HepG2 (cell line): Measurements from ENCODE around the gene C1S. TPM values are rescaled to one million over a fixed set of nuclear protein-coding genes. Genes with fewer than 3 reads are reported as not detected.

ENCODE experiments used
- FIP1L1 ChIP-seq: fragments of 200-400 bp; formaldehyde crosslinking; IDR thresholded peaks from 2 replicates; pipeline ENCODE4 v1.6.1; 2018; ENCODE audit warnings: low read depth, mild to moderate bottlenecking, low read length, moderate library complexity, borderline replicate concordance; ENCODE audit not compliant: insufficient read depth
- HNRNPL ChIP-seq: fragments of 200-400 bp; formaldehyde crosslinking; IDR thresholded peaks from 2 replicates; pipeline ENCODE4 v1.6.1; 2017; ENCODE audit warnings: mild to moderate bottlenecking, low read depth, low read length
- JARID2 ChIP-seq: sonication (generic); formaldehyde crosslinking; IDR thresholded peaks from 2 replicates; pipeline ENCODE4 v1.8.1; 2023; ENCODE audit warnings: missing genetic modification reagents, inconsistent platforms; ENCODE audit not compliant: insufficient replicate concordance
- MZF1 ChIP-seq: sonication (generic); formaldehyde crosslinking; IDR thresholded peaks from 2 replicates; pipeline ENCODE4 v1.8.1; 2023; ENCODE audit warnings: mild to moderate bottlenecking, missing genetic modification reagents, borderline replicate concordance
- NCOA1 ChIP-seq: sonication (generic); formaldehyde crosslinking; IDR thresholded peaks from 2 replicates; pipeline ENCODE4 v1.9.0; 2021; ENCODE audit warnings: missing genetic modification reagents
- RFX1 ChIP-seq: fragments of 450-650 bp; IDR thresholded peaks from 2 replicates; pipeline ENCODE4 v1.6.1; 2017
- TAF1 ChIP-seq: sonication (generic); formaldehyde crosslinking; IDR thresholded peaks from 2 replicates; pipeline ENCODE4 v1.4.0; 2020; ENCODE audit warnings: missing genetic modification reagents
- TAF15 ChIP-seq: fragments of 200-400 bp; formaldehyde crosslinking; IDR thresholded peaks from one replicate; pipeline ENCODE4 v1.6.1; 2018; ENCODE audit warnings: mild to moderate bottlenecking, low read depth, low read length; ENCODE audit not compliant: poor library complexity, severe bottlenecking
- THRA ChIP-seq: sonication (generic); formaldehyde crosslinking; IDR thresholded peaks from 2 replicates; pipeline ENCODE4 v1.4.0; 2020; ENCODE audit warnings: missing genetic modification reagents, borderline replicate concordance
- ZFX ChIP-seq: sonication (generic); formaldehyde crosslinking; IDR thresholded peaks from 2 replicates; pipeline ENCODE4 v1.4.0; 2020; ENCODE audit warnings: mild to moderate bottlenecking, low read depth, missing genetic modification reagents, moderate library complexity
- ZNF12 ChIP-seq: sonication (generic); formaldehyde crosslinking; IDR thresholded peaks from 2 replicates; pipeline ENCODE4 v1.5.0; 2020; ENCODE audit warnings: missing genetic modification reagents
- ZNF580 ChIP-seq: IDR thresholded peaks from 2 replicates; pipeline ENCODE4 v1.6.1; 2016; ENCODE audit warnings: low read depth, borderline replicate concordance
- ZNF609 ChIP-seq: sonication (generic); formaldehyde crosslinking; IDR thresholded peaks from 2 replicates; pipeline ENCODE4 v1.4.0; 2020; ENCODE audit warnings: mild to moderate bottlenecking, missing genetic modification reagents, borderline replicate concordance
- ZNF616 ChIP-seq: sonication (generic); formaldehyde crosslinking; IDR thresholded peaks from 2 replicates; pipeline ENCODE4 v1.5.0; 2020; ENCODE audit warnings: low read depth, mild to moderate bottlenecking, missing genetic modification reagents
- ZNF687 ChIP-seq: sonication (generic); formaldehyde crosslinking; IDR thresholded peaks from 2 replicates; pipeline ENCODE4 v1.5.1; 2020; ENCODE audit warnings: mild to moderate bottlenecking, missing genetic modification reagents, moderate library complexity
- ZSCAN20 ChIP-seq: sonication (generic); formaldehyde crosslinking; IDR thresholded peaks from 2 replicates; pipeline ENCODE4 v1.4.0; 2020; ENCODE audit warnings: missing genetic modification reagents, mild to moderate bottlenecking, borderline replicate concordance
- polyA plus RNA-seq, 8 experiments: library from polyadenylated mRNA; depleted of rRNA in 3 of 8; stranded (reverse) in 7 of 8; unstranded in 1 of 8; fragments of >200 nt; fragmentation: Illumina TruSeq in 4 of 8; extraction: Trizol in 4 of 8; gene quantifications; 2 replicates each; pipeline versions ENCODE4 v1.2.1 to v1.2.3, GENCODE V29; 2011 to 2016; ENCODE audit warnings: low read depth in 4 of 8, missing spikeins in 1 of 8, mixed read lengths in 1 of 8; ENCODE audit not compliant: insufficient read depth in 1 of 8
- total RNA-seq, 5 experiments: library from RNA; depleted of rRNA; stranded (reverse); fragments of >200 nt; fragmentation: Illumina TruSeq; extraction: Trizol; gene quantifications; 2 replicates each; pipeline ENCODE4 v1.2.3, GENCODE V29; 2016; ENCODE audit warnings: low read depth in 1 of 5
- TF ChIP-seq, protein P1 (sequence below): fragments of 450-650 bp; IDR thresholded peaks from 2 replicates; pipeline ENCODE4 v1.6.1; 2016

Gene C1S
- total and polyA plus RNA-seq, 2 of the 13 experiments (the other 11 are each of a cell fraction or from before 2014, with no cell fraction given): 14.5 to 18.2 TPM

GRCh38 chr12:7017870-7018349 lies 42.6 kb upstream of the C1S start (continued):
- TF ChIP-seq THRA (CRISPR knock-in tag) (no peak), ZNF616 (CRISPR knock-in tag) (no peak), TAF1 (CRISPR knock-in tag) (no peak), ZNF609 (CRISPR knock-in tag) (no peak), FIP1L1 (no peak), ZFX (CRISPR knock-in tag) (peak; percentile 25; the same call in 1 of the 2 replicates), ZNF687 (CRISPR knock-in tag) (no peak), ZSCAN20 (CRISPR knock-in tag) (no peak), ZNF12 (CRISPR knock-in tag) (no peak), MZF1 (CRISPR knock-in tag) (no peak), ZNF580 (CRISPR knock-in tag) (0 out of 2 replicates have a peak, but pooled peaks have one; percentile 6), JARID2 (CRISPR knock-in tag) (no peak), TAF15 (peak; percentile 13), RFX1 (no peak), HNRNPL (peak; percentile 67; the same call in 1 of the 2 replicates), NCOA1 (0 out of 2 replicates have a peak, but pooled peaks have one; percentile 33)
- TF ChIP-seq, protein P1, sequence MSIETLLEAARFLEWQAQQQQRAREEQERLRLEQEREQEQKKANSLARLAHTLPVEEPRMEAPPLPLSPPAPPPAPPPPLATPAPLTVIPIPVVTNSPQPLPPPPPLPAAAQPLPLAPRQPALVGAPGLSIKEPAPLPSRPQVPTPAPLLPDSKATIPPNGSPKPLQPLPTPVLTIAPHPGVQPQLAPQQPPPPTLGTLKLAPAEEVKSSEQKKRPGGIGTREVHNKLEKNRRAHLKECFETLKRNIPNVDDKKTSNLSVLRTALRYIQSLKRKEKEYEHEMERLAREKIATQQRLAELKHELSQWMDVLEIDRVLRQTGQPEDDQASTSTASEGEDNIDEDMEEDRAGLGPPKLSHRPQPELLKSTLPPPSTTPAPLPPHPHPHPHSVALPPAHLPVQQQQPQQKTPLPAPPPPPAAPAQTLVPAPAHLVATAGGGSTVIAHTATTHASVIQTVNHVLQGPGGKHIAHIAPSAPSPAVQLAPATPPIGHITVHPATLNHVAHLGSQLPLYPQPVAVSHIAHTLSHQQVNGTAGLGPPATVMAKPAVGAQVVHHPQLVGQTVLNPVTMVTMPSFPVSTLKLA: 0 out of 2 replicates have a peak, but pooled peaks have one; percentile 15
